ENCODE results near the gene PRDM16. TPM values are rescaled to one million over a fixed set of nuclear protein-coding genes. Genes with fewer than 3 reads are reported as not detected.
A peak's percentile ranks its signal among the peaks of the same experiment; 100 is the strongest.

PRDM16 gene
- total RNA-seq, 1 donor from 2014 or later, result 12.9 TPM

GRCh38 chr1:3051270-3052268 lies 17.4 kb upstream of the PRDM16 start:
- intact Hi-C loops (cut with DNase I), result no loop called here
- no peak for DNase-seq (ENCODE audit: low spot score)

- intact Hi-C loops (cut with DNase I), result no loop called here
- peak; percentile 56 for DNase-seq (ENCODE audit: low spot score)
These were observed 16.5 kb upstream of the PRDM16 start for GRCh38 chr1:3052501-3052900.

GRCh38 chr1:3053366-3053980 lies 15.5 kb upstream of the PRDM16 start:
- intact Hi-C loops (cut with DNase I), result no loop called here
- DNase-seq (ENCODE audit: low spot score), result peak; percentile 65

- DNase-seq (ENCODE audit: low spot score), result peak; percentile 36
- intact Hi-C loops (cut with DNase I), result no loop called here
These were observed 15.0 kb upstream of the PRDM16 start for GRCh38 chr1:3053986-3054385.

- DNase-seq (ENCODE audit: low spot score), result peak; percentile 39
- intact Hi-C loops (cut with DNase I), result no loop called here
These were observed 14.5 kb upstream of the PRDM16 start for GRCh38 chr1:3054474-3054873.

GRCh38 chr1:3055051-3055450 lies 14.0 kb upstream of the PRDM16 start:
- intact Hi-C loops (cut with DNase I), result no loop called here
- peak; percentile 66 for DNase-seq (ENCODE audit: low spot score)

GRCh38 chr1:3056641-3057040 lies 12.4 kb upstream of the PRDM16 start:
- DNase-seq (ENCODE audit: low spot score), result peak; percentile 43
- intact Hi-C loops (cut with DNase I), result no loop called here

GRCh38 chr1:3058263-3059030 lies 10.6 kb upstream of the PRDM16 start:
- intact Hi-C loops (cut with DNase I), result no loop called here
- DNase-seq (ENCODE audit: low spot score), result peak; percentile 53

- intact Hi-C loops (cut with DNase I), result loop anchor here (10.0 kb wide), 1 partner anchor 255 kb away; no protein-coding TSS in a partner anchor
- DNase-seq (ENCODE audit: low spot score), result peak; percentile 54
These were observed 8.9 kb upstream of the PRDM16 start for GRCh38 chr1:3060127-3060526.

GRCh38 chr1:3060601-3061551 lies 8.1 kb upstream of the PRDM16 start:
- intact Hi-C loops (cut with DNase I), result loop anchor here (10.0 kb wide), 1 partner anchor 254 kb away; no protein-coding TSS in a partner anchor
- DNase-seq (ENCODE audit: low spot score), result peak; percentile 43

GRCh38 chr1:3061566-3061965 lies 7.4 kb upstream of the PRDM16 start:
- intact Hi-C loops (cut with DNase I), result loop anchor here (10.0 kb wide), 1 partner anchor 253 kb away; no protein-coding TSS in a partner anchor
- peak; percentile 54 for DNase-seq (ENCODE audit: low spot score)

- intact Hi-C loops (cut with DNase I), result loop anchor here (10.0 kb wide), 1 partner anchor 253 kb away; no protein-coding TSS in a partner anchor
- DNase-seq (ENCODE audit: low spot score), result peak; percentile 69
These were observed 6.9 kb upstream of the PRDM16 start for GRCh38 chr1:3061981-3062615.

GRCh38 chr1:3062616-3063378 lies 6.2 kb upstream of the PRDM16 start:
- peak; percentile 69 for DNase-seq (ENCODE audit: low spot score)
- intact Hi-C loops (cut with DNase I), result loop anchor here (10.0 kb wide), 1 partner anchor 252 kb away; no protein-coding TSS in a partner anchor

- DNase-seq (ENCODE audit: low spot score), result peak; percentile 70
- intact Hi-C loops (cut with DNase I), result loop anchor here (10.0 kb wide), 1 partner anchor 251 kb away; no protein-coding TSS in a partner anchor
These were observed 5.4 kb upstream of the PRDM16 start for GRCh38 chr1:3063379-3064295.

- DNase-seq (ENCODE audit: low spot score), result peak; percentile 71
- intact Hi-C loops (cut with DNase I), result loop anchor here (10.0 kb wide), 1 partner anchor 250 kb away; no protein-coding TSS in a partner anchor
These were observed 4.6 kb upstream of the PRDM16 start for GRCh38 chr1:3064296-3064850.

- DNase-seq (ENCODE audit: low spot score), result peak; percentile 59
- intact Hi-C loops (cut with DNase I), result loop anchor here (5.0 to 10.0 kb wide), 4 partner anchors 107 to 327 kb away; no protein-coding TSS in a partner anchor
These were observed 4.1 kb upstream of the PRDM16 start for GRCh38 chr1:3064901-3065300.

All from cardiac septum (tissue), 1 donor.